ENCODE results near the gene CHERP. TPM values are rescaled to one million over a fixed set of nuclear protein-coding genes. Genes with fewer than 3 reads are reported as not detected.
"Not testable (repeated sequence)": the region's sequence is repeated elsewhere in the genome, so short reads cannot be mapped to it uniquely, and the experiment has no call there.

Gene CHERP
- total RNA-seq, 1 experiment from 2014 or later = 7.5 TPM

- no peak for DNase-seq (ENCODE audit: low read depth)
Measured at GRCh38 chr19:16577531-16577985, 35.3 kb upstream of the CHERP start.

- no peak for DNase-seq (ENCODE audit: low read depth)
Measured at GRCh38 chr19:16576690-16577530, 34.7 kb upstream of the CHERP start.

- DNase-seq (ENCODE audit: low read depth) = no peak
Measured at GRCh38 chr19:16575861-16576689, 33.8 kb upstream of the CHERP start.

GRCh38 chr19:16575282-16575681 is 33.0 kb upstream of the CHERP start:
- no peak for DNase-seq (ENCODE audit: low read depth)

- DNase-seq (ENCODE audit: low read depth) = no peak
Measured at GRCh38 chr19:16573925-16574324, 31.7 kb upstream of the CHERP start.

GRCh38 chr19:16573296-16573695 is 31.1 kb upstream of the CHERP start:
- DNase-seq (ENCODE audit: low read depth) = no peak

DNA sequence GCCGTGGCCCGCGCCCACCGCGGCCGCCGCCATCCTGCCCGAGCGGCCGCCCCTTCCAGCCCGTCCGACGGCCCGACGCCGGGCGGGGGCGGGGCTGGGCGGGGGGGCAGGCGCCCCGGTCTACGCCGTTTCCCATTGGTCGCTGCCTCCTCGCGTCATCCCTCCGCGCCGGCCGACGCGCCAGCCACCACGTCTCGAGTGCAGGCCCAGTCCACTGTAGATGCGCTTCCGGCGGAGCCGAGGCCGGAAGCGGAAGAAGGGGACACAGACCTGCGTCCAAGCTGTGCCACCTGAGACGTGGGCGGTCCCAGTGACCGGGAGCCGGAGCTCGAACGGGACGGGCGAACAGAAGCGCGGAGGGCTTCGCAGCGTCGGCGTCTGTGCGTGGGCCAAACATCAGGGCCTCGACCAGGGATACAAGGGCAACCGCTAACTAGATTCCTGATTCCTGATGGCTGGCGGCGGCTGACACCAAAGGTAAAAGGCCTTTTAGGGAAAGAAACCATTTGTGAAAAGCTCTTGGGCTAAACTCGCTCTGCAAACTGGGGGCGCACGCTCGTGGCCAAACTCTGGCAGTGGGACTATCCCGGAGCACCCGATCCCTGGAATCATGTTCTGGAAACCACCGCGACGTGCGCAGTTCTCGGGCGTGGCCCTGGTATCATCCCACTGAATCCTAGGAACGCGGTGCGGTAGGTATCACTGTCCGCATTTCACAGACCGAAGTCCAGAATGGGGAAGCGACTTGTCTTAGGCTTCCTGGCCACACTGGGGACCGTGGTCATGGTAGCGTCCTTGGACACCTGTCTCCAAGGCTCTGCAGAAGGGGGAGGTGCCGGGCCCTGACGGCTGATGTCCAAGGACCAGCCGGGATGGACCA is 30.3 kb upstream of the CHERP start, which contains the start of gene SLC35E1:
SLC35E1 (minus strand) TSS at position 84 of the 880 bp plus-strand sequence; CDS start at position 33, 51 bp downstream.
- peak; percentile 97 for DNase-seq (ENCODE audit: low read depth)

GRCh38 chr19:16571822-16572331 is 29.6 kb upstream of the CHERP start:
- peak; percentile 26 for DNase-seq (ENCODE audit: low read depth)

DNA sequence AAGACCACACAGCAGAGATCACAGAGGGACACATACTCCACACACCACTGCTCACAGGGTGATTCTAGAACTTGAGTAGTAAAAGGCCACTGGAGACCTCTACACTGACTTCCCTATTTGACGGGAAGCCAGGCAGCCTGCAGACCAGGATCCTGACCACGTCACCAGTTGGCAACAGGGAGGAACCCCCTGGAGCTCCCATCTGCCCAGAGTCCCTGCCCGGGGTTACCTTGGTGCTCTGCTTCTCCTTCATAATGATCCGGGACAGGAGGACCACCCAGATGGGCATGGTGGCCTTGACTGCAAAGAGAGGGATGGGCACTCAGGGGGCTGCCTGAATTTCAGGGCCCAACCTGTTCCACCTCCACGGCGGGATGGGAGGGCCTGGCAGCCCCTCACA is 29.0 kb upstream of the CHERP start:
- peak; percentile 58 for DNase-seq (ENCODE audit: low read depth)

- no peak for DNase-seq (ENCODE audit: low read depth)
Measured at GRCh38 chr19:16569609-16570320, 27.5 kb upstream of the CHERP start.

DNA sequence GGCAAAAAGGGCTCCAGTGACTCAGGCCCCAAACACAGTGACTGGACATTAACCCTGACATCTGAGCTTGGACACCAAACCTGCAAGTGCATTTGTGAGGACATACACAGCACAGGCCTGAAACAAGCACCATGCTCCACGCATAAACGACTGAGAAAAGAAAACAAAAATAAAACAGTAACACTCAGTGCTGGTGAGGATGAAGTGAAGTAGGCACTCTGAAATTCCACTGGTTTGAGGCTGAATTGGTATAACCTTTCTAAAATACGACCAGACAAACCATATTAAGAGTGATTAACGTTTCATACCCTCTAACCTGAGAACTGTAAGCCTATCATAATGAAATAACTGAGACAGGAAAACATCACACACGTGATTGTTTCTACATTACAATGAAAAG is 24.5 kb upstream of the CHERP start:
- no peak for DNase-seq (ENCODE audit: low read depth)

GRCh38 chr19:16566161-16566560 is 23.9 kb upstream of the CHERP start:
- DNase-seq (ENCODE audit: low read depth) = no peak

- no peak for DNase-seq (ENCODE audit: low read depth)
Measured at GRCh38 chr19:16564842-16565241, 22.6 kb upstream of the CHERP start.

DNA sequence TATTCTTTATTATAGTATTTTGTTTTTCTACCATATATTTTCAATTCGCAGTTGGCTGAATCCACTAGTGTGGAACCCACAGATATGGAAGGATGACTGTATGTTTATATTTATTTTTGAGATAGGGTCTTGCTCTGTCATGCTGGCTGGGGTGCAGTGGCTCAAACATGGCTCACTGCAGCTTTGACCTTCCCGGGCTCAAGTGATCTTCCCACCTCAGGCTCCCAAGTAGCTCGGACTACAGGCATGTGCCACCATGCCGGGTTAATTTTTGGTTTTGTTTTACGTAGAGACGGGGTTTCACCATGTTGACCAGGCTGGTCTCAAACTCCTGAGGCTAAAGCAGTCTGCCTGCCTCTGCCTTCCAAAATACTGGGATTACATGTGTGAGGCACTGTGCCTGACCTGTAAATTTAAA is 20.4 kb upstream of the CHERP start:
- no peak for DNase-seq (ENCODE audit: low read depth)

DNA sequence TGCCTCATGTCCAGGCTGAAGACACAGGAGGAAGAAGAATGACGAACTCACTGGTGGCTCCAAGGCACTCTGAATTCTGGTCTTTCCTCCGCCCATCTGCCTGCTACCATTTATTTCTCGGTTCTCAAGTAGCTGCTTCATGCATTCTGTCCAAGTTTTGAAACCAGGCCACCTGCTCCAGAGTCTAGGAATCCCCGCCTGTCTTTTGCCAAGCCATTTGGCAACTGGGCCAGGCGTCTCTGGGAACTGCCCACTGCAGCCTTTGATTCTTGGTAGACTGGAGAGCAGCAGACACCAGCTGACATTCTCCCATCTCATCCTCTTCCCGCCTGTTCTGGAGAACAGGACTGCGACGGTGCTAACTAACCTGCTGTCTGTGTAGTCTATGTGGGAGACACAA is 19.1 kb upstream of the CHERP start:
- no peak for DNase-seq (ENCODE audit: low read depth)

- DNase-seq (ENCODE audit: low read depth) = no peak
Measured at GRCh38 chr19:16559780-16560276, 17.6 kb upstream of the CHERP start.

DNA sequence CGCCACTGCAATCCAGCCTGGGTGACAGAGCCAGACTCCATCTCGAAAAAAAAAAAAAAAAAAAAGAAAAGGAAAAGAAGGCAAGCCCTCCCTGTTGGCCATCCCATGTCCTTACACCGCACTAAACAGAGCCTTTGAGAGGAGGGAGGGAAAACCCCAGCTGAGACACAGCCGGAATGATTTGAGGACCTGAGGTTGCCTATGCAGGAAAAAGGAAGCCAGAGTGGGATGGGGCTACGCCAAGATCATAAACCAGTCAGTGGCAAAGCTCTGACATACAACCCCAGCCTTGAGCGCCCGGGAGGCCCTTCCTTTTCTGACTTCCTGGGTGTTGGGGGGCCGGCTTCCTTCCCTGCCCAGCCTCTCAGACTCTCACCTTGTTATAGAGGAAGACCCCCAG is 12.5 kb upstream of the CHERP start:
- DNase-seq (ENCODE audit: low read depth) = no peak

DNA sequence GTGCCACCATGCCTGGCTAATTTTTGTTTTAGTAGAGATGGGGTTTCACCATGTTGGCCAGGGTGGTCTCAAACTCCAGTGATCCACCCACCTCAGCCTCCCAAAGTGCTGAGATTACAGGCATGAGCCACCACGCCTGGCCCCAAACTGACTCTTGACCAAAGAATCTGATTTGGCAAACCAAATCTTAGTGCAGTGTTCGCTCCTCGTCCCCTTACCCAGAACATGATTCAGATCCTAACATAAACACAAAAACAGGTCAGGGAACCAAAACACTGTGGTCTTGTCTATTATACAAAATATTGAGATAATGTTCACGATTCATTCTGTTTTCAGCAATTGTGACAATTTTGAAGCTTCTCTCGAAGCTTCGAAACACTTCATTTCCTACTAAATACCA is 9.7 kb upstream of the CHERP start:
- not testable (repeated sequence) for DNase-seq (ENCODE audit: low read depth)

- no peak for DNase-seq (ENCODE audit: low read depth)
Measured at GRCh38 chr19:16548956-16549355, 6.7 kb upstream of the CHERP start.

- DNase-seq (ENCODE audit: low read depth) = no peak
Measured at GRCh38 chr19:16544473-16545231, 2.4 kb upstream of the CHERP start.
